Small intestine (tissue), 7 donors: ENCODE data around the gene UQCRHL. TPM values are rescaled to one million over a fixed set of nuclear protein-coding genes. Genes with fewer than 3 reads are reported as not detected.
A peak's percentile ranks its signal among the peaks of the same experiment; 100 is the strongest.

ENCODE experiments used
- DNase-seq, 2 donors: peaks; one replicate each; pipeline versions ENCODE4 v3.0.0 to v3.0.0-alpha.2; 2013
- FAIRE-seq: peaks from 2 replicates; lab custom pipeline; 2012; peaks lifted over from hg19 to GRCh38; lab: Jason Lieb, UNC
- H3K27ac ChIP-seq, 3 donors: one replicate each; pipeline ENCODE4 v1.5.1; 2013; ENCODE audit warnings: low read length in 2 of 3, mild to moderate bottlenecking in 2 of 3, control low read depth in 1 of 3, inconsistent platforms in 1 of 3, low read depth in 1 of 3, moderate library complexity in 1 of 3
- H3K27me3 ChIP-seq, 3 donors: one replicate each; pipeline ENCODE4 v1.6.1; 2013; ENCODE audit warnings: low read length in 3 of 3, inconsistent platforms in 1 of 3; ENCODE audit not compliant: control insufficient read depth in 3 of 3, insufficient read depth in 3 of 3
- H3K36me3 ChIP-seq, 3 donors: one replicate each; pipeline ENCODE4 v1.6.1; 2013; ENCODE audit warnings: low read length in 3 of 3, inconsistent platforms in 1 of 3, low read depth in 1 of 3, mild to moderate bottlenecking in 1 of 3, moderate library complexity in 1 of 3; ENCODE audit not compliant: control insufficient read depth in 3 of 3, insufficient read depth in 2 of 3
- H3K4me1 ChIP-seq, 3 donors: one replicate each; pipeline ENCODE4 v1.6.1; 2013; ENCODE audit warnings: low read length in 2 of 3, inconsistent platforms in 1 of 3, low read depth in 1 of 3, mild to moderate bottlenecking in 1 of 3, moderate library complexity in 1 of 3; ENCODE audit not compliant: control insufficient read depth in 3 of 3, insufficient read depth in 2 of 3
- H3K4me3 ChIP-seq, 3 donors: one replicate each; pipeline ENCODE4 v1.5.1; 2013; ENCODE audit warnings: low read length in 3 of 3, control low read depth in 1 of 3, inconsistent platforms in 1 of 3, low read depth in 1 of 3, mild to moderate bottlenecking in 1 of 3, moderate library complexity in 1 of 3
- H3K9me3 ChIP-seq, 2 donors: one replicate each; pipeline ENCODE4 v1.6.1; 2013; ENCODE audit warnings: low read depth in 1 of 2, low read length in 1 of 2; ENCODE audit not compliant: control insufficient read depth in 2 of 2, insufficient read depth in 1 of 2
- WGBS, 3 donors: extraction: QIAGEN DNeasy Blood & Tissue Kit; methylation state at CpG; one replicate each; pipeline ENCODE4 v1.1.7; 2013; 5-methylcytosine and 5-hydroxymethylcytosine counted together
- polyA plus RNA-seq, 4 donors: library from polyadenylated mRNA; stranded (reverse) in 3 of 4; unstranded in 1 of 4; fragments of 200-250 nt in 3 of 4; fragments of 120-200 nt in 1 of 4; gene quantifications; one replicate each; pipeline versions ENCODE4 v1.2.1 to v1.2.3, GENCODE V29; 2013
- donor health status: healthy with polysubstance abuse.
- donor health status: control.
- donor health status: control.
- donor health status: Bipolar disorder and iron deficiency.
- donor health status: healthy.

Gene UQCRHL
- polyA plus RNA-seq, 4 donors: 2.7 to 4.7 (median 3.7) TPM

DNA sequence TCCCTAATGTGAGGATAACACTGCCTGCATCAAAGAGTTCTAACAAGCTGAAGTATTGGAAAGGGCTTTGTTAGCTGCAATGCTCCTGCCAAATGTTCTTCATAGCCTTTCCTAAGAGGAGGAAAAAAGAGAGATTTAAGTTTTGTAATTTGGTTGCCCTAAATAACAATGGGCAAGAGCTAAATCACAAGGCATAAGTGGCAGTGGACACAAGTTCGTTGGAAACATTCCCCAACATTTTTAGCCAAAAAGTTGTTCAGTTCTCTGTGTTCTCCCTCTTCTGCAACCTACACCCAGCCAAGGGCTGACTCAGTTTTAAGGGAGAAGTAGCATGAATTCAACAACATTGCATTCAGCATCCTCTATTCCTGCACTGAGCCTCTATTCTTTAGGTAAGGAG lies 2.6 kb upstream of the UQCRHL start:
- Histone ChIP-seq H3K4me3 (no peak overlapping the region), H3K27ac (no peak overlapping the region), H3K27me3 (no peaks in the 10 kb centered on the region), H3K4me1 (no peaks in the 10 kb centered on the region), H3K9me3 (no peaks in the 10 kb centered on the region), H3K36me3 (no peaks in the 10 kb centered on the region)
- DNase-seq (no peak), FAIRE-seq (no peak)
- WGBS, 3 donors: 62 to 85% (median 64%) methylated on average over 1 of the region's 1 CpG

DNA sequence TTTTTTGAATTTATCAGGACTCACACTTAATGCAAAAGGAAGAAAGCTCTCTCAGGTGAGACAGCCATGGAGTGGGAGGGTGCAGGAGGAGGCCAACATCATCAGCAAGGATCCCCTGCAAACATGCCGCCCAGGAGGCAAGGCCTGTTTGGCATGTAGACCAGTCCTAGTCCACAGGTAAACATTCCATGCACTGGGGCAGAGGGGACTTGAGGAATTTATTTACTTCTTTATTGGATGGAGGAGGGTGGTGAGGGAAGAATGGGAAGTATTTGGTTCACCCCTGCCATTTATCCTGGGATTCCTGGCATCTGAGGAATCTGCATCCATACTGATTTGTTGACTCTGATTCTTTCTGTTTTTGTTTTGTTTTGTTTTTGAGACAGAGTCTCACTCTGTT lies 1.5 kb upstream of the UQCRHL start:
- Histone ChIP-seq H3K27me3 (no peaks in the 10 kb centered on the region), H3K36me3 (no peaks in the 10 kb centered on the region), H3K9me3 (no peaks in the 10 kb centered on the region), H3K4me1 (no peaks in the 10 kb centered on the region), H3K27ac (no peak overlapping the region), H3K4me3 (no peak overlapping the region)
- 83 to 100% (median 100%) methylated on average over 1 of the region's 1 CpG for WGBS, 3 donors
- DNase-seq (no peak), FAIRE-seq (no peak)

DNA sequence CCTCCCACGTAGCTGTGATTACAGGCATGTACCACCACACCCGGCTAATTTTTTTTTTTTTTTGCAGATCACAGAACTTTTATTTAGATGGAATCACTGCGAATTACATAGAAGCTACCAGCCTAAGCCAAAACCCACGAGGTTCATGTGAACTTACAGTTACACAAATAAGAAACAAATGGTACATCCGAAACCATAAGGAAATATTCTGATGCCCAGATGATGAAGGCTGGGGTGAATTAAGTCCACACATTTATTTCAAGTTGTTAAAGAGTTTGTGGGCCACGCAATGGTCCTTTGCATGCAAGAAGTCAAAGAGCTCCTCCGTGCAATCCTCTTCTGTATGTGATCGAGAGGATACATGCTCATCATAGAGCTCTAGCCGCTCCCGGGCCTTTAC lies 328 bp downstream of the UQCRHL start:
- H3K36me3 ChIP-seq: no peaks in the 10 kb centered on the region
- no peak overlapping the region for H3K4me3 ChIP-seq
- no peaks in the 10 kb centered on the region for H3K27me3 ChIP-seq
- WGBS, 3 donors: 88 to 93% (median 88%) methylated on average over 10 of the region's 10 CpGs
- peaks cover 0 to 5% (median 0%) of the 10 kb centered on the region in 3 donors for H3K4me1 ChIP-seq
- no peak overlapping the region for H3K27ac ChIP-seq
- FAIRE-seq: no peak
- DNase-seq: no peak
- no peaks in the 10 kb centered on the region for H3K9me3 ChIP-seq

- H3K4me3 ChIP-seq: no peak overlapping the region
- no peaks in the 10 kb centered on the region for H3K9me3 ChIP-seq
- no peaks in the 10 kb centered on the region for H3K36me3 ChIP-seq
- 82 to 88% (median 84%) methylated on average over 8 of the region's 8 CpGs for WGBS, 3 donors
- H3K27me3 ChIP-seq: no peaks in the 10 kb centered on the region
- H3K4me1 ChIP-seq: peaks cover 0 to 29% (median 2%) of the 10 kb centered on the region in 3 donors
- no peak overlapping the region for H3K27ac ChIP-seq
- FAIRE-seq (no peak), DNase-seq (no peak)
These were observed 3.4 kb downstream of the UQCRHL start for GRCh38 chr1:15804060-15804459.

- peaks cover 0 to 32% (median 5%) of the 10 kb centered on the region in 3 donors for H3K4me1 ChIP-seq
These were observed 4.1 kb downstream of the UQCRHL start for GRCh38 chr1:15803380-15803779.

GRCh38 chr1:15802234-15802965 lies 5.0 kb downstream of the UQCRHL start:
- FAIRE-seq (no peak), DNase-seq (no peak)
- 79 to 82% (median 81%) methylated on average over 17 of the region's 17 CpGs for WGBS, 3 donors
- Histone ChIP-seq H3K27ac (no peak overlapping the region), H3K36me3 (no peaks in the 10 kb centered on the region), H3K9me3 (no peaks in the 10 kb centered on the region), H3K4me1 (peaks cover 0 to 36% (median 5%) of the 10 kb centered on the region in 3 donors), H3K4me3 (no peak overlapping the region), H3K27me3 (no peaks in the 10 kb centered on the region)

More at GRCh38 chr1:15803380-15803779, 4.1 kb downstream of the UQCRHL start:
- Histone ChIP-seq H3K4me3 (no peak overlapping the region), H3K9me3 (no peaks in the 10 kb centered on the region), H3K27ac (no peak overlapping the region), H3K36me3 (no peaks in the 10 kb centered on the region), H3K27me3 (no peaks in the 10 kb centered on the region)
- FAIRE-seq: no peak
- peak; percentile 27 to 40 for DNase-seq
- whole genome bisulfite sequencing, 3 donors: 19 to 29% (median 27%) methylated on average over 4 of the region's 4 CpGs

- peak overlapping the region in 1 of 3 donors; percentile 44 for H3K4me3 ChIP-seq
- H3K4me1 ChIP-seq: peaks cover 5 to 49% (median 6%) of the 10 kb centered on the region in 3 donors
- FAIRE-seq: no peak
- no peaks in the 10 kb centered on the region for H3K9me3 ChIP-seq
- peak; percentile 97 to 99 for DNase-seq
- no peaks in the 10 kb centered on the region for H3K36me3 ChIP-seq
- H3K27me3 ChIP-seq: no peaks in the 10 kb centered on the region
- WGBS, 3 donors: 13 to 41% (median 25%) methylated on average over 22 of the region's 22 CpGs
- peak overlapping the region; percentile 46 to 90 (median 88) for H3K27ac ChIP-seq
These were observed 7.3 kb downstream of the UQCRHL start for GRCh38 chr1:15799928-15800835.
